HCT116 (cell line): ENCODE measurements around the gene ZNF367. TPM values are rescaled to one million over a fixed set of nuclear protein-coding genes. Genes with fewer than 3 reads are reported as not detected.

Experiments used
- ATAC-seq: fragments of 200-7000 bp; cut with Tn5 transposase; 2 replicates; pipeline ENCODE4 v1.9.1; 2020; ENCODE audit warnings: mild to moderate bottlenecking, moderate library complexity
- BruUV-seq: library from RNA; stranded (reverse); fragments of 400-500 nt; replicated peaks from 2 replicates; lab custom pipeline; 2021; lab: Mats Ljungman, UMichigan
- CTCF ChIA-PET: fragments of 300-600 bp; sonication (Branson Sonifier 250); formaldehyde crosslinking; loops from one replicate; lab custom pipeline; 2021; ENCODE audit warnings: antibody characterized with exemption; lab: Charles Lee
- POLR2A ChIA-PET: fragments of 300-600, 350-600 bp; sonication (Branson Sonifier 250); formaldehyde crosslinking; loops from one replicate; lab custom pipeline; 2021; ENCODE audit warnings: antibody characterized with exemption; lab: Charles Lee
- RAD21 ChIA-PET, 2 experiments: fragments of 300-600 bp; sonication (Branson Sonifier 250); formaldehyde crosslinking; loops; one replicate each; lab custom pipeline; 2023; ENCODE audit warnings: low total read pairs in 2 of 2; ENCODE audit not compliant: uncharacterized antibody in 2 of 2, unreplicated experiment in 2 of 2, low non-redundant PET in 1 of 2; lab: Charles Lee
- DNase-seq: peaks from one replicate; pipeline ENCODE4 v3.0.0-alpha.2; 2010; ENCODE audit warnings: low read depth, low spot score
- H2AFZ ChIP-seq: fragments of 200-600 bp; shearing (Covaris generic), sonication (generic); 2 replicates; pipeline ENCODE4 v1.6.1; 2017; ENCODE audit warnings: low read depth, mixed run types, mixed read lengths, antibody characterized with exemption, low read length; ENCODE audit not compliant: poor library complexity, severe bottlenecking
- H3K27ac ChIP-seq: 2 replicates; pipeline ENCODE4 v1.5.1; 2012; ENCODE audit warnings: low read depth, low read length
- H3K27me3 ChIP-seq: fragments of 200-600 bp; sonication (generic); 2 replicates; pipeline ENCODE4 v1.6.1; 2016; ENCODE audit warnings: mixed run types, low read length, mixed read lengths; ENCODE audit not compliant: insufficient read depth
- H3K36me3 ChIP-seq, 2 experiments: fragments of 200-500 bp in 1 of 2; fragments of 200-600 bp in 1 of 2; sonication (Bioruptor generic) in 1 of 2; sonication (generic) in 1 of 2; 2 replicates each; pipeline versions ENCODE4 v1.5.1 to v1.6.1; 2014 to 2016; ENCODE audit warnings: low read length in 2 of 2, inconsistent platforms in 1 of 2, mixed read lengths in 1 of 2, mixed run types in 1 of 2; ENCODE audit not compliant: insufficient read depth in 2 of 2, control insufficient read depth in 1 of 2
- H3K4me1 ChIP-seq, 2 experiments: fragments of 200-600 bp in 1 of 2; sonication (generic) in 1 of 2; 2 replicates each; pipeline versions ENCODE4 v1.5.1 to v1.6.1; 2012 to 2017; ENCODE audit warnings: low read length in 2 of 2, inconsistent platforms in 1 of 2, mild to moderate bottlenecking in 1 of 2, mixed read lengths in 1 of 2, mixed run types in 1 of 2, moderate library complexity in 1 of 2; ENCODE audit not compliant: insufficient read depth in 2 of 2, control insufficient read depth in 1 of 2
- H3K4me2 ChIP-seq: fragments of 200-600 bp; sonication (generic); 2 replicates; pipeline ENCODE4 v1.6.1; 2017; ENCODE audit warnings: mixed run types, low read length, mixed read lengths
- H3K4me3 ChIP-seq, 2 experiments: fragments of 200-600 bp in 1 of 2; sonication (generic) in 1 of 2; replicated peaks in 1 of 2; 2 replicates each; pipeline ENCODE4 v1.5.1; 2011 to 2016; ENCODE audit warnings: low read length in 2 of 2, control low read depth in 1 of 2, low read depth in 1 of 2, mild to moderate bottlenecking in 1 of 2, mixed read lengths in 1 of 2, mixed run types in 1 of 2
- H3K79me2 ChIP-seq: fragments of 200-600 bp; sonication (generic); 2 replicates; pipeline ENCODE4 v1.6.1; 2017; ENCODE audit warnings: mild to moderate bottlenecking, mixed run types, low read length, moderate library complexity, mixed read lengths; ENCODE audit not compliant: insufficient read depth
- H3K9ac ChIP-seq: fragments of 200-600 bp; sonication (generic); 2 replicates; pipeline ENCODE4 v1.6.1; 2016; ENCODE audit warnings: low read length, mixed read lengths
- H3K9me2 ChIP-seq: fragments of 200-600 bp; sonication (generic), shearing (Covaris generic); 2 replicates; pipeline ENCODE4 v1.6.1; 2017; ENCODE audit warnings: mixed run types, mild to moderate bottlenecking, moderate library complexity; ENCODE audit not compliant: insufficient read depth
- H3K9me3 ChIP-seq, 2 experiments: fragments of 200-500 bp in 1 of 2; fragments of 200-600 bp in 1 of 2; sonication (Bioruptor generic) in 1 of 2; sonication (generic) in 1 of 2; 2 replicates each; pipeline ENCODE4 v1.6.1; 2014 to 2017; ENCODE audit warnings: low read length in 2 of 2, mixed read lengths in 2 of 2, inconsistent platforms in 1 of 2, low read depth in 1 of 2, mild to moderate bottlenecking in 1 of 2, mixed run types in 1 of 2, moderate library complexity in 1 of 2; ENCODE audit not compliant: control insufficient read depth in 1 of 2, insufficient read depth in 1 of 2
- H4K20me1 ChIP-seq: fragments of 200-600 bp; sonication (generic), shearing (Covaris generic); 2 replicates; pipeline ENCODE4 v1.6.1; 2017; ENCODE audit warnings: mixed run types, mild to moderate bottlenecking, moderate library complexity; ENCODE audit not compliant: insufficient read depth
- ATF3 ChIP-seq: IDR thresholded peaks from 2 replicates; pipeline ENCODE4 v1.6.1; 2012
- CBX3 ChIP-seq: IDR thresholded peaks from 2 replicates; pipeline ENCODE4 v1.6.1; 2012; ENCODE audit warnings: low read depth
- CEBPB ChIP-seq: IDR thresholded peaks from 2 replicates; pipeline ENCODE4 v1.6.1; 2012; ENCODE audit warnings: low read depth
- EGR1 ChIP-seq: IDR thresholded peaks from 2 replicates; pipeline ENCODE4 v1.6.1; 2012; ENCODE audit warnings: low read depth
- ELF1 ChIP-seq: IDR thresholded peaks from 2 replicates; pipeline ENCODE4 v1.6.1; 2012; ENCODE audit warnings: low read depth, borderline replicate concordance
- FOSL1 ChIP-seq: IDR thresholded peaks from 2 replicates; pipeline ENCODE4 v1.6.1; 2012; ENCODE audit warnings: low read depth
- JUND ChIP-seq: IDR thresholded peaks from 2 replicates; pipeline ENCODE4 v1.6.1; 2012
- MAX ChIP-seq: IDR thresholded peaks from 2 replicates; pipeline ENCODE4 v1.6.1; 2012
- POLR2AphosphoS5 ChIP-seq: IDR thresholded peaks from 2 replicates; pipeline ENCODE4 v1.6.1; 2011; ENCODE audit warnings: mild to moderate bottlenecking, low read depth, low read length, moderate library complexity
- REST ChIP-seq: IDR thresholded peaks from 2 replicates; pipeline ENCODE4 v1.6.1; 2012; ENCODE audit warnings: low read depth
- YY1 ChIP-seq: IDR thresholded peaks from 2 replicates; pipeline ENCODE4 v1.6.1; 2011; ENCODE audit warnings: low read length, low read depth, moderate library complexity, mild to moderate bottlenecking; ENCODE audit not compliant: insufficient replicate concordance; ENCODE audit errors: extremely low read depth
- ZBTB33 ChIP-seq: IDR thresholded peaks from 2 replicates; pipeline ENCODE4 v1.6.1; 2011; ENCODE audit warnings: mild to moderate bottlenecking, low read length, moderate library complexity; ENCODE audit not compliant: insufficient replicate concordance; ENCODE audit errors: extremely low read depth
- intact Hi-C: fragments of 100-400 bp; cut with micrococcal nuclease; formaldehyde crosslinking; loops from 2 replicates; pipeline ENCODE4 v1.10.0; 2022
- total RNA-seq: library from RNA; stranded (reverse); gene quantifications from one replicate; pipeline ENCODE4 v1.2.1, GENCODE V29; 2021; ENCODE audit not compliant: unreplicated experiment

ZNF367 gene
- total RNA-seq, 1 experiment from 2014 or later, result 18.1 TPM

GRCh38 chr9:96400132-96400910 lies 17.8 kb downstream of the ZNF367 start:
- H3K4me1 ChIP-seq, result peaks cover 0 to 2% of the 10 kb centered on the region in 2 experiments; a peak in 1 of 4 replicates
- H3K4me2 ChIP-seq, result no peak overlapping the region
- DNase-seq (no peak), ATAC-seq (no peak)
- no peak for TF ChIP-seq ZBTB33
- TF ChIP-seq EGR1, result no peak
- TF ChIP-seq CEBPB, result no peak
- no peak for TF ChIP-seq CBX3
- TF ChIP-seq POLR2AphosphoS5, result no peak
- TF ChIP-seq ELF1, result no peak
- no peak for TF ChIP-seq FOSL1
- TF ChIP-seq MAX, result no peak
- TF ChIP-seq YY1, result no peak
- no peak for TF ChIP-seq JUND
- TF ChIP-seq ATF3, result no peak
- no peak for TF ChIP-seq REST
- no peaks in the 10 kb centered on the region for H4K20me1 ChIP-seq
- CTCF ChIA-PET, result no interaction called here
- H3K9me3 ChIP-seq, result no peaks in the 10 kb centered on the region
- RAD21 ChIA-PET, result no interaction called here
- H3K27me3 ChIP-seq, result no peaks in the 10 kb centered on the region
- H3K36me3 ChIP-seq, result peaks cover 0 to 8% of the 10 kb centered on the region in 2 experiments; a peak in 1 of 4 replicates
- intact Hi-C loops, result no loop called here
- no TSS peak for BruUV-seq
- POLR2A ChIA-PET, result no interaction called here
- H3K4me3 ChIP-seq, result no peak overlapping the region
- no peaks in the 10 kb centered on the region for H3K9me2 ChIP-seq
- no peak overlapping the region for H3K27ac ChIP-seq
- no peak overlapping the region for H2AFZ ChIP-seq
- H3K79me2 ChIP-seq, result peaks cover 83% of the 10 kb centered on the region
- no peak overlapping the region for H3K9ac ChIP-seq
